ENCODE measurements around the gene MGAT4D. TPM values are rescaled to one million over a fixed set of nuclear protein-coding genes. Genes with fewer than 3 reads are reported as not detected.

The MGAT4D gene
- total RNA-seq, 1 experiment from 2014 or later: not detected

- no peak overlapping the region for H3K4me3 ChIP-seq
- no peaks in the 10 kb centered on the region for H3K27me3 ChIP-seq
- no peaks in the 10 kb centered on the region for H3K36me3 ChIP-seq
- no peaks in the 10 kb centered on the region for H3K4me1 ChIP-seq
- no peak for DNase-seq
- no peak overlapping the region for H3K27ac ChIP-seq
- no peaks in the 10 kb centered on the region for H3K9me3 ChIP-seq (replicated peaks)
These were observed 91.8 kb downstream of the MGAT4D start for GRCh38 chr4:140406292-140406691.

- no peaks in the 10 kb centered on the region for H3K36me3 ChIP-seq
- DNase-seq: no peak
These were observed 98.0 kb downstream of the MGAT4D start for GRCh38 chr4:140400111-140400510.

GRCh38 chr4:140395668-140396067, 102.4 kb downstream of the MGAT4D start:
- peak in 1 of 2 experiments; percentile 6 for DNase-seq
- H3K27ac ChIP-seq: no peak overlapping the region
- H3K36me3 ChIP-seq: no peaks in the 10 kb centered on the region
- H3K4me3 ChIP-seq: no peak overlapping the region
- no peaks in the 10 kb centered on the region for H3K4me1 ChIP-seq
- no peaks in the 10 kb centered on the region for H3K27me3 ChIP-seq
- H3K9me3 ChIP-seq (replicated peaks): no peaks in the 10 kb centered on the region

More at GRCh38 chr4:140400111-140400510, 98.0 kb downstream of the MGAT4D start:
- H3K4me1 ChIP-seq: no peaks in the 10 kb centered on the region
- H3K27ac ChIP-seq: no peak overlapping the region
- H3K4me3 ChIP-seq: no peak overlapping the region
- H3K27me3 ChIP-seq: no peaks in the 10 kb centered on the region
- H3K9me3 ChIP-seq (replicated peaks): no peaks in the 10 kb centered on the region

Other genes starting within 250 kb of the MGAT4D start
- 49.8 and 55.9 TPM in 2 replicates for gene SCOC, start 124.6 kb downstream of the MGAT4D start, total RNA-seq (2014; rRNA removed; shearing (Covaris generic))
- 4.2 and 5.5 TPM in 2 replicates for gene CLGN, start 70.6 kb downstream of the MGAT4D start, total RNA-seq (2014; rRNA removed; shearing (Covaris generic))
- 23.2 and 26.9 TPM in 2 replicates for gene ELMOD2, start 25.9 kb upstream of the MGAT4D start, total RNA-seq (2014; rRNA removed; shearing (Covaris generic))
- not detected in 2 replicates for gene UCP1, start 70.7 kb upstream of the MGAT4D start, total RNA-seq (2014; rRNA removed; shearing (Covaris generic))

All from SJCRH30 (cell line).